SW480 (cell line): Measurements from ENCODE around the gene HOXD12.

Experiments used
- DNase-seq: peaks from one replicate; pipeline ENCODE4 v3.0.0-alpha.2; 2016; ENCODE audit warnings: low spot score

Gene HOXD12

DNA sequence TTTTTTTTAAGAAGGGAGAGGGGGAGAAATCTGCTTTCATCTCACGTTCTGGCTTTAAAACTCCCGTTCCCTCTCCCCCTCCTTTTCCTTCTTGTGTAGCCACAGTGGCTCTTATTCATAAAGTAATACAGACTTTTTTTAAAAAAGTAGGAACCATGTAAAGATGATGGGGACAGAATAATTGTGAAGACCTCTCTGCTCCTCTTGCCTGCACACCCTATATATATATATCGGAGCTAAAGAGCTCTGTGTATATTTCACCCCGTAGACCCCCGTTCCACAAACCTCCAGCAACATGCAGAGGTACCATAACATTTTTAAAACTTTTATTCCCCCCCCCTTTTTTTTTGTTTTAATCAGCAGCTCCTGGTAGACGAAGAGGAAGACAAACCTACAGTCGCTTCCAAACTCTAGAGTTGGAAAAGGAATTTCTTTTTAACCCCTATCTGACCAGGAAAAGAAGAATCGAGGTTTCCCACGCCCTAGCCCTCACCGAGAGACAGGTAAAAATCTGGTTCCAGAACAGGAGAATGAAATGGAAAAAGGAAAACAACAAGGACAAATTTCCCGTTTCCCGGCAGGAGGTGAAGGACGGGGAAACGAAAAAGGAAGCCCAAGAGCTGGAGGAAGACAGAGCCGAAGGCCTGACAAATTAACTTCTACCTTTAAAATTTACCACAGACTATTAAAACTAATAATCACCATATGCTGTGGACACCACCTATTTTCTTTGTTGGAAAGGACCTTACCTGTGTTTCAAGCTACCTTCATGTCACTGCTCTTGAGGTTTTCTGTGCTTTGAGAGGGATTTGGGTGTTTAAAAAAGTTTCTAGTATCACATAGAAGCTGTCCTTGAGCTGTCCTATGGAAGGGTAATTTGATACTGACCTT is 31.6 kb downstream of the HOXD12 start:
- DNase-seq = no peak

- DNase-seq = no peak
Observed at GRCh38 chr2:176131848-176132158, 32.2 kb downstream of the HOXD12 start.

DNA sequence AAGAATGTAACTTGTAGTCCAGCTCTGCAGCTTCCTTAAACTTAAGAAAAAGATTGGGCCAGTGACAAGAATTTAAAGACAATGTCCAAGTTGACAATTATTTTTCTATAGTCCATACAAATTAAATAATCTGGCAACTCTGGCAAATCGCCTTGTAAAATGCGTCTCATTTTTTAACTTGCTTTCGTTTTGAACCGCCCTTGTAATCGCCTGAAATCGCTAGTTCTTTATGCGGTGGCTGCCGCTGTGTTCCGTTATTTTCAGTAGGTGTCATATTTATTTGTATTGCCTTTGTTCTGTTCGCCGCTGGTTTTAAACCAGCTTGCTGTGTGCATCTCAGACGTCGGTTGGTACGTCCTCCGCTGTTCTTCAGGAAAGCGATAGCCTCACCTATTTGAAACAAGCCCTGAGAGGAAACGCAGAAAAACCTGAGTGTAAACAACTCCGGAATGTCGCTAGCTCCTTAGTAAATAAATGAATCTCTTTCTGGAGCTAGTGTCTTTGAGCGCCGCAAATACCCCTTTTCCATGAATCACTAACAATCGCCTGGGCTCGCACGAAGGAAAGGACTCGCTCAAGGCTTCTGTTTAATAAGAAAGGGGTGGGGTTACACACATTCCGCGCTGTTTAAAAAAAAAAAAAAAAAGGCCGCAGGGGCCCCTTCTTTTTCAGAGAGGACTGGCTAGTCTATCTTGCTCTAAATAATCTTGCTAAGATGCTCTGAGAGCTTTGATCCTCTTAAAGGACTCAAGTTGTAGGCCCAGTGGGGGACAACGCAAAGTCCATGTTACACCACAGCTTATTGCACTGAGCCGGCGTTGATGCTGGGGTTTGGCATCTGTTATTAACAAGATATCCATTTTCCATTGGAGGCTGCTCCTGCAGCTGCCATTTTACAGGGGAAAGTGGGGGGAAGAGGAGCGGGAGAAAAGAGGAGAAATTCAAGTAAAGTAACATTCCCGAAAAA is 32.9 kb downstream of the HOXD12 start:
- DNase-seq = no peak

DNA sequence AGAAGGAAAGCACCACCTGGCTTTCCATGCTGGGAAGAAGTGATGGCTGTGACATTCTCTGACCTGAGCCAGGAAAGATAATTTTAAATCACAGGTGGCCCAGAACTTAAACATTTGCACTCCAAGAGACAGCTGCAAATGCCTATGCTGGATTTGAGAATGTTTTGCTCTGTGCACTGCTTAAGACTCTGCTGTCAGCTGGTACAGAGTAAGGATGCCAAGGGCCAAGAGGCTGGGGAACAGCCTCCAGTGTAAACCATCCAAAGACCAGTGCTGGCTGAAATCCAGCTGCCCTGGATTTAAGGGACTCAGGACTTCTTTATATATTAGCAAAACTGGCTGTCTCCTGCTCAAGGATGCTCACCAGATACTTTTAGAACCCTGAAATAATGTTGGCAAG is 33.8 kb downstream of the HOXD12 start:
- DNase-seq = no peak

DNA sequence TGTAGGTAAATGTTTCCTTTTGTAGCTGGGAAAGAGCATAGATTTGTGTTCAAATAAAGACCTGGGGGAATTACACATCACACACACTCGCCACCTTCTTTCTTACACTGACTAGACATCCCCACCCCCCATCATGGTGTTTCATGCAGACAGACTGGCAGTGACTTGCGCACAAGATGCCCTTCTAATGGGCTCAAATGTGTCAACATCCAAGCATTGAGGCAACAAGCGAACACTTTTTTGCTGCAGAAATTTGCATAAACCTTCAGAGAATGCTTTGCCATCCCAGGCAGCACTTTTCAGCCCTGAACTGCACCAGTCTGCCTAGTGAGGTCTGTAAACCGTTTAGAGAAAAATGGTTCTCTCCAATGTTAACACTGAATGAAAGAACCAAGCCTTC is 34.4 kb downstream of the HOXD12 start:
- DNase-seq = no peak

DNA sequence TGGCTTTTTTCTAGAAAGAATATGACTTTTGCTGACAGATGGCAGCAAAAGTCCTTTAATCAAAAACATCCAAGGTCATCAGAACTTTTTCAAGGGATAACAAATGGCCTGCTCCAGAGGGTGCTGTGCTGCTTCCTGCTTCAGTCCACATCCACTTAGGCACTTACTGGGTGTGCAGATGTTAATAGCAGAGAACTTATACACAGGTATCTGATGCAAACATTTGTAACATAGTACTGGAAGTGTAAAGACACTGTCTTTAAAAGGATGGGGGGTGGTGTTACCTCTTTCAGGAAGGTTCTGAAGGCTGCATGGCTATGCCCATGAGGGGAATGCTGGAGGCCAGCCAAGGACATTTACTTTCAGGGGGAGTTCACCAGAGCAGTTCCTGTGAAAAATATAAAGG is 35.4 kb downstream of the HOXD12 start:
- DNase-seq = peak; percentile 73

GRCh38 chr2:176136374-176137251 is 37.0 kb downstream of the HOXD12 start:
- peak; percentile 57 for DNase-seq

GRCh38 chr2:176137252-176137580 is 37.6 kb downstream of the HOXD12 start:
- DNase-seq = no peak

GRCh38 chr2:176137906-176138305 is 38.3 kb downstream of the HOXD12 start:
- no peak for DNase-seq

GRCh38 chr2:176138526-176138922 is 38.9 kb downstream of the HOXD12 start:
- no peak for DNase-seq

DNA sequence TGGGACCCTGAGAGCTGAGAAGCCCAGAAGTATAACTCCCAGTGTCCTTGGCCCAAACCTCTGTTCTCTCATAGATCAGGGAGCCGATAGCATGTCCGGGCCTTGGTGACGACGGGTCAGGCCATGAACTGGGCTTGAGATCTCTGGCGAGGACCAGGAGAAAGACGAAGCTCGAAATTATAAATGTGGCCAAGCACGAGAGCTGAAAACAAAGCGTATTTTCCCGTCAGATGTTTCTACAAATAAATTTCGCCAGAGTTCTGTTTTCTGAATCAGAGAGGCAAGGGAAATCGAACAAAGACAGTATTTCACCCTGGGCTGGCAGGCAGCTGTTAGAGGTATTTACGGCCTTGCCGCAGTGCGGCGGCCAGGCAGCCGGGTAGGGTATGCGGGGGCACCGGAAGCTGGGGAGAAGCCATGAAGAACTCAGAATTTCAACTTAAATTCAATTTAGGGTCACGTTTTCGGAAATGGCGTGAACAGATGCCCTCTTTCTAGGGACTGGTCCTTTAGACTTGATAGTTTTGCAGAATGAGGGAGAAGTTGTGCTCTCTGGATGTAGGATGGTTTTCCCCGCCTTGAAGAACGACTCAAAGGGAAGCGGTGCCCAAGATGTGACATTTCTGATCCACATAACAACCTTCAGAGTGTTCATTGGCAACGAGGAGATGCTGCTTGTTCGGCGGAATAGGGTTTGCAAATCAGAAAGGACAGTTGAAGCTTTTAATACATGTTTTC is 39.5 kb downstream of the HOXD12 start:
- no peak for DNase-seq

DNA sequence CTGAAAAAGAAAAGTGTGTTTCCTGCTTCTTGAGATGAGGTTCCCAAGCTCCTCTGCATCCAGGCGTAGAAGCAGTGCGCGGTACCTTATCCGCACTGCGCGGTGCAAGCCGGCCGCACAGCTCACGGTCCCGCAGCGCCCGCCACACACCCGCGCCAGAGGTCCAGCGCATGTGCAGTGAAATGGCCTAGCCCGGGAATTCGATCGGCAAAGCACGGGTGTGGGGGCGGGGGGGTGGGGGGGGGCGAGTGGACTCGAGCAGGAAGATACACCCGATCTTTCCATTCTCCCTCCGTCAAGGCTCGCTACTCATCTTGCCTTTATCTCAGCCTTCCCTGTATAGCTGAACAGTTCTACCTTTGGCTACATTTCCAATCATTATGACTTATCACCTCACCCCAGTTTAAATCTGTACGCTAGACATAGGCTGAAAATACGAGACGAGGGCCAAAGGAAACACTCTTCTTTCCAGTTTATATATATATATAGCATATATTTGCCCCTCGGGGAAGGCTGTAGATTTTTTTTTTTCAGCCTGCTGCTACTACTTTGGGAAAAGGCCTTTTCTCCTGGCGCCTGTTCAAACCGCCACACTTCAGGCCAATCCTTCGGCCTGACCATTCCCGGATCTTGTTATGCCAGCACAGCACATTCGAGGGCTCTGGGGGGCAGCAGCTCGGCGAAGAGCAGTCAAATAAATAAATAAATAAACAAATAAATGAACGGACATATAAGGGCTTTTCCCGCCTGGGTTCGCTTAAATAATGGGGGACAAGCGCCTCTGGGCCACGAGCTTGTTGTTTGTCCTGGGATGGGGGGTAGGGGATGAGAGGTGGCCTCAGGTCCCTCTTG is 40.3 kb downstream of the HOXD12 start:
- DNase-seq = no peak

DNA sequence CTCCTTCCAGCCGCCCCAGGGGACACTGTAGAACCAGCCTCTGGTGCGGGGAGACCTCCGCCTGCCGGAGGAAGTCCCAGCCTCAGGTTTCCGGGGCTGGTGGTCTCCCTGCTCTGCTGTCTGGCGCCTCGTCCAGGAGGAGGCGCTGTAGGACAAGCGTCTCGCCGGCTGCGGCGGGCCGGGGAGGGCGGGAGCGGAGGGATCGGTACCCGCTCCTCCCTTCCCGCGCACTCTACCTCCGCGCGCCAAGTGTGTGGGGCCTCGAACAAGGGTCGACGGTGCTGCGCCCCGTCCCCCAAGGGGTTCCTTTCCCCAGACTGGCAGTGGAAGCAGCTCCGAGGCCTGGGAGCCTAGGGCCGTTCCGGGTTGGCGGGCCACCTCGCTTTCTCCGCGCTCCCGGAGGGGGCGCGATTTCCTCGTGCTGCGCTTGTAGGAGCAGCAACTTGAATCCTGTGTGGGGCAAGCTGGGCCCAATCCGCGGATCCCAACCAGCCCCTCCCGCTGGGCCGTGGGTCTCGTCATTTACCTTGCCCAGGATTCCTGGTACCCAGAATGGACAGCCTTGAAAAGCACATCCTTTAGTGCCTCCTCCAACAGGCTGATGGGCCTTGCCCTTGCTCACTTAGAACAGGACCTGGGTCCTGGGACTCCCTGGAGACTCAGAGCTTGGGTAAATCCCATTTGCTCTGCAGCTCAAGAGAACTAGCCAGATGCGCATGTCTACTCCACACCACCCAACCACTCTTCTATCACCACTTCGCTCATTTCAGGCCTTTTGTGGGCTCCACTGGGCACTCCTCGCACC is 41.1 kb downstream of the HOXD12 start:
- DNase-seq = peak; percentile 55

- DNase-seq = no peak
Observed at GRCh38 chr2:176142281-176142680, 42.7 kb downstream of the HOXD12 start.

DNA sequence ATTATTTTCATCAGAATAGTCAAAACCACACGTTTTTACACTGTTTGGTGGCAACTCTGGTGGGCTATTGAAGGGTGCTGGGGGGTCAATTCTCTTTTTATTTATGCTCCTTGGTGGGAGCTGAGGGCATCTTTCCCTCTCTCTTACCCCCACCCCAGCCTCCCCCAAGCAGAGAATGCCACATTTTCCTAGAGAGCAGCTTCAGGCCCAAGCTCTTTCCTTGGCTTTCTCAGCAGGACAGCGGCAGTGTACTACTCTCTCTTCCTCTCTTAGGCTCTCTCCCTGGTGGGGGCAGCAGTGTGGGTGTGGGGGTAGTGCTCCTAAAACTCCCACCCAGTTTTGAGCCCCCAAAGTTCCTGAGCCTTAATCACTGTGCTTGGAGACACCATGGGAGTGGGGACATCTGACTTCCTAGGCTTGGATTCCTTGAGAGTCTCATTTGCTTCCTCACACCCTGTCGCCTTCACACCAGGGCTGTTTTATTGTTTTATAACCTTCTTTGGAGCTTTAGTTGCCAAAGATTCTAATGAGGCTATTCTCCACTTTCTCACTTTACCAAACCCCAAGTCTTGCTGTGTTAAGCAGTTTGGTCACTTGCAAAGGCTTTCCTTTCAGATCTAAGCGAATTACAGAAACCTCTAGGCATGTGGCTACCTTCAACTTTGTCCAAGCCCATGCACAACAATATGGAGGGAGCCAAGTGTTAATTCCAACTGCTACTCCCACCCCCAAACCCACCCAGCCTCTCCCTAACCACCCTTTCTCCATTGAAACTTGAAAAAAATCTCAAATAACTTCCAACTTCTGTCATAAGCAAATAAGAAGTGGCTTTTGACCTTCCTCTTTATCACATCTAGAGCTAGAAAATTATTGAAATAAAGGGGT is 45.7 kb downstream of the HOXD12 start:
- DNase-seq = no peak

GRCh38 chr2:176146101-176146500 is 46.5 kb downstream of the HOXD12 start:
- DNase-seq = no peak

- DNase-seq = no peak
Observed at GRCh38 chr2:176146645-176147044, 47.0 kb downstream of the HOXD12 start.

DNA sequence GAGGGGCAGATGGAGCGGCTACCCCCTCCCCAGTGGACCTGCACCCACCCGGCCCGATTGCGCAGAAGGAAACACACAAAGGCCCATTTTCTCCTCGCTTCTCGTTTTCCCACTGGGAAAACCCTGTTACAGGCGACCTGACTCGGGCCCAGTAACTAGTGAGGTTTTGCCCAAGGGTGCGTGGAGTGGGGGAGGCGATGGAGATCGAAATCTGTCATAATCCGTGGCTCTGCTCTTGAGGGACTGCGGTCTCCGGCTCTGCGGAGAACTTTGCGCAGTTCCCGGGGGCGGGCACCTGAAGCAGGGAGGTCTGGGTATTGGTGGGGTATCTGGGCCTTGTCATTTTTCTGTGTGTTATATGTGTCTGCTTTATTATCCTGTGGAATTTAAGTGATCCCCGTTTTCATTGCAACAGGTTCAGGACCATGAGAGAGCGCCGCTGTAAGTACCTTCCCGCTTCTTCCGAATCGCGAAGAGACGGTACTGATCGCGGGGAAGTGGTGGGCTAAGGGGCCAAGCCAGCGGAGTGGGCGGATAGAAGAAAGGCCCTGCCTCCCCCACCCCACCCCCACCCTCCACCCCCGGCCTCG is 47.7 kb downstream of the HOXD12 start:
- no peak for DNase-seq
